Endodermal cell (in vitro differentiated cells): Measurements from ENCODE around the gene PEX1. TPM values are rescaled to one million over a fixed set of nuclear protein-coding genes. Genes with fewer than 3 reads are reported as not detected.
"Not testable (repeated sequence)": the region's sequence is repeated elsewhere in the genome, so short reads cannot be mapped to it uniquely, and the experiment has no call there.

Source experiments
- DNase-seq: peaks from one replicate; pipeline ENCODE4 v3.0.0-alpha.2; 2017
- H3K27ac ChIP-seq: 2 replicates; pipeline ENCODE4 v1.5.1; 2013; ENCODE audit warnings: mild to moderate bottlenecking, low read depth, low read length, moderate library complexity
- H3K27me3 ChIP-seq: 2 replicates; pipeline ENCODE4 v1.6.1; 2013; ENCODE audit warnings: mild to moderate bottlenecking, low read length, moderate library complexity; ENCODE audit not compliant: insufficient read depth, control insufficient read depth, poor library complexity, severe bottlenecking
- H3K36me3 ChIP-seq: 2 replicates; pipeline ENCODE4 v1.7.0; 2013; ENCODE audit warnings: mild to moderate bottlenecking, low read length, moderate library complexity; ENCODE audit not compliant: control insufficient read depth, insufficient read depth
- H3K4me1 ChIP-seq: one replicate; pipeline ENCODE4 v1.7.0; 2013; ENCODE audit warnings: low read length; ENCODE audit not compliant: control insufficient read depth, insufficient read depth
- H3K4me3 ChIP-seq: 2 replicates; pipeline ENCODE4 v1.5.1; 2013; ENCODE audit warnings: mild to moderate bottlenecking, low read length, moderate library complexity
- H3K9ac ChIP-seq: 2 replicates; pipeline ENCODE4 v1.6.1; 2013; ENCODE audit warnings: mild to moderate bottlenecking, low read length, moderate library complexity; ENCODE audit not compliant: poor library complexity, severe bottlenecking; ENCODE audit errors: extremely low read depth
- H3K9me3 ChIP-seq: 2 replicates; pipeline ENCODE4 v1.6.1; 2013; ENCODE audit warnings: mild to moderate bottlenecking, low read length, moderate library complexity; ENCODE audit not compliant: control insufficient read depth
- H3K27ac Mint-ChIP-seq: 2 replicates; pipeline ENCODE4 v1.8.0; 2020; ENCODE audit warnings: mixed read lengths
- H3K27me3 Mint-ChIP-seq: 2 replicates; pipeline ENCODE4 v1.8.0; 2021; ENCODE audit warnings: mild to moderate bottlenecking, mixed read lengths; ENCODE audit not compliant: insufficient read depth
- H3K36me3 Mint-ChIP-seq: 2 replicates; pipeline ENCODE4 v1.8.0; 2020; ENCODE audit warnings: low read depth, mixed read lengths
- H3K4me1 Mint-ChIP-seq: 2 replicates; pipeline ENCODE4 v1.8.0; 2020; ENCODE audit warnings: mixed read lengths
- H3K4me3 Mint-ChIP-seq: 2 replicates; pipeline ENCODE4 v1.8.0; 2020; ENCODE audit warnings: mild to moderate bottlenecking, moderate library complexity, mixed read lengths
- H3K9me3 Mint-ChIP-seq: 2 replicates; pipeline ENCODE4 v1.8.0; 2020; ENCODE audit warnings: mild to moderate bottlenecking, mixed read lengths
- CTCF ChIP-seq: fragments of 200-600 bp; sonication (generic); conservative IDR thresholded peaks from 2 replicates; pipeline ENCODE4 v1.5.0; 2021; ENCODE audit warnings: antibody characterized with exemption, mild to moderate bottlenecking
- WGBS, 2 experiments: methylation state at CpG; one replicate each; pipeline versions ENCODE4 v1.1.5 to v1.1.7; 2013; ENCODE audit warnings: missing lambda C conversion rate in 2 of 2, mixed read lengths in 1 of 2; ENCODE audit not compliant: insufficient coverage in 1 of 2, insufficient read length in 1 of 2; 5-methylcytosine and 5-hydroxymethylcytosine counted together
- total RNA-seq, 2 donors: library from RNA; stranded (reverse); fragmentation: NEBNext Ultra II Directional in 1 of 2; extraction: Animal tissue kit (Norgen Biotek cat#: 25700) in 1 of 2; gene quantifications; 2 replicates in 1 of 2; 3 replicates in 1 of 2; pipeline ENCODE4 v1.2.1, GENCODE V29; 2021

The PEX1 gene
- total RNA-seq, 2 donors from 2014 or later = 26.1 to 34.0 TPM

GRCh38 chr7:92485974-92486373 lies 42.3 kb downstream of the PEX1 start:
- peaks cover 4% of the 10 kb centered on the region for H3K9me3 ChIP-seq
- Mint-ChIP-seq H3K9me3 (peaks cover 4% of the 10 kb centered on the region), H3K27ac (no peak overlapping the region), H3K4me3 (no peak overlapping the region), H3K27me3 (no peaks in the 10 kb centered on the region), H3K4me1 (peaks cover 2% of the 10 kb centered on the region), H3K36me3 (peaks cover 15% of the 10 kb centered on the region)
- H3K4me3 ChIP-seq = peak overlapping the region; percentile 49
- H3K27me3 ChIP-seq = no peaks in the 10 kb centered on the region
- peaks cover 17% of the 10 kb centered on the region for H3K4me1 ChIP-seq
- H3K27ac ChIP-seq = no peak overlapping the region
- peak overlapping the region; percentile 11 for H3K9ac ChIP-seq
- no peak for DNase-seq
- H3K36me3 ChIP-seq = peaks cover 47% of the 10 kb centered on the region
- no peak for TF ChIP-seq CTCF
- WGBS, 2 experiments = 89 to 96% methylated on average over 1 to 2 of the region's 2 CpGs

DNA sequence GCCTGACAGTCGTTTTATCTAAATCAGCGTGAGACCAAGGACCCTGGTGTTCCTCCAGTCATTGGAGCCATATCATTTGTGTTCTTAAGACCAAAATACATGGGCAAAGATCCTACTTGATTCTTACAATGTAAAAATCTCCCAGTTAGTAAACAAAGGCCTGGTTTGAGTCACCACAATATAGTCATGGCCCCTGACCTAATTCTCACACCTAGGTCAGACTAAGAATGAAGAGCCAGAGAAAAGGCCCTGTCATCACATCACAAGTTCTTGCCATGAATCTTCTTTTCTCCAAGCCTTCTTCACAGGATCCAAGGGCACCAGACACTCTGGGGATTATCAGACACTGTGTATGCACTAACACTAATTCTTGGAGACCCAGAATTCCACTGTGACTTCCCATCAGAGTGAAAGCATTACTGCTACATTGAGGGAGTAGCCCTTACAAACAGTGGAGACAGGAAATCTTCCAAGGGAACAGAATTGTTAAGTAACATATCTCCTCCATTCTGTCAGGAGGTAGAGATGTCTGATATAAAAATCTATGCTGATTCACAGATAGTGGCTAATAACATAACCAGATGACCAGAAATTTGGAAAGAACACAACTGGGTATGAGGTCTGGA lies 42.9 kb downstream of the PEX1 start:
- peak overlapping the region; percentile 49 for H3K27ac Mint-ChIP-seq
- H3K36me3 Mint-ChIP-seq = peaks cover 12% of the 10 kb centered on the region

GRCh38 chr7:92484226-92484625 lies 44.1 kb downstream of the PEX1 start:
- not testable (repeated sequence) for H3K27ac Mint-ChIP-seq, H3K4me1 ChIP-seq

More for the DNA sequence above, 42.9 kb downstream of the PEX1 start:
- Histone ChIP-seq H3K4me1 (peaks cover 14% of the 10 kb centered on the region), H3K36me3 (peaks cover 42% of the 10 kb centered on the region), H3K9me3 (peaks cover 4% of the 10 kb centered on the region), H3K9ac (peak overlapping the region; percentile 11), H3K27me3 (no peaks in the 10 kb centered on the region), H3K4me3 (peak overlapping the region; percentile 49), H3K27ac (no peak overlapping the region)
- H3K4me3 Mint-ChIP-seq = no peak overlapping the region
- no peak for DNase-seq
- WGBS, 2 experiments = 83 to 86% methylated on average over 2 of the region's 2 CpGs
- H3K9me3 Mint-ChIP-seq = peaks cover 4% of the 10 kb centered on the region
- H3K4me1 Mint-ChIP-seq = peaks cover 2% of the 10 kb centered on the region
- no peak for TF ChIP-seq CTCF
- no peaks in the 10 kb centered on the region for H3K27me3 Mint-ChIP-seq

DNA sequence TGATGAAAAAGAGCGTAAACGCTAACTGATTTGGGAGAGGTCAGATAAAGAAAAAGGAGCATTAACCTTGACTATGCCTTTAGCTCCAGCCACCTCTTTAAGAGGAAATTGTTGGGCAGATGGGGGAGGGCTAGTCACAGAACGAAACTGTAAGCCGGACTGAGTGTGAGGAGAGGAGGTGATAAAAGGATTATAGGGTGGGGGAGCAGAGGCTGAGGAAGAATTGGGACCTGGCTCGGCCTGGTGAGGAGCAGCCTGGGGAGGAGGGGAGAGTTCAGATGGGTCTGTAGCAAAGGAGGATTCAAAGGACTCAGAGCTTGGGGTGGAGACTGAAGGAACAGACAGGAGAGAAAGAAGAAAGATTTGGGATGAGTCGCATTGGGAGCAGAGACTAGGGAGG lies 44.7 kb downstream of the PEX1 start:
- not testable (repeated sequence) for H3K4me1 Mint-ChIP-seq, H3K27me3 Mint-ChIP-seq, H3K4me3 Mint-ChIP-seq, H3K27me3 ChIP-seq, H3K27ac Mint-ChIP-seq, H3K9me3 ChIP-seq, H3K9me3 Mint-ChIP-seq, H3K27ac ChIP-seq, H3K4me1 ChIP-seq, H3K9ac ChIP-seq, H3K36me3 Mint-ChIP-seq, DNase-seq
- Histone ChIP-seq H3K4me3 (peak overlapping the region; percentile 66), H3K36me3 (peaks cover 34% of the 10 kb centered on the region)
- 52% methylated on average over 5 of the region's 6 CpGs; no CpG with 5 or more reads in 1 of the 2 experiments for WGBS, 2 experiments

More at GRCh38 chr7:92484226-92484625, 44.1 kb downstream of the PEX1 start:
- H3K4me1 Mint-ChIP-seq, H3K9ac ChIP-seq, H3K9me3 ChIP-seq, H3K27me3 Mint-ChIP-seq, H3K27me3 ChIP-seq, DNase-seq, H3K36me3 Mint-ChIP-seq, H3K4me3 Mint-ChIP-seq, H3K9me3 Mint-ChIP-seq, H3K4me3 ChIP-seq, H3K27ac ChIP-seq: not testable (repeated sequence)
- 95 to 100% methylated on average over 1 to 6 of the region's 6 CpGs for WGBS, 2 experiments
- H3K36me3 ChIP-seq = peaks cover 36% of the 10 kb centered on the region

GRCh38 chr7:92479146-92479545 lies 49.2 kb downstream of the PEX1 start:
- H3K27me3 Mint-ChIP-seq, H3K27ac ChIP-seq, DNase-seq, H3K9ac ChIP-seq, H3K4me3 Mint-ChIP-seq, H3K4me1 ChIP-seq, H3K9me3 ChIP-seq, H3K9me3 Mint-ChIP-seq, H3K4me3 ChIP-seq, H3K27me3 ChIP-seq, H3K36me3 Mint-ChIP-seq, H3K36me3 ChIP-seq: not testable (repeated sequence)
- whole genome bisulfite sequencing, 2 experiments = 89 to 93% methylated on average over 3 to 4 of the region's 4 CpGs
- peak overlapping the region; percentile 57 for H3K27ac Mint-ChIP-seq
- H3K4me1 Mint-ChIP-seq = peaks cover 19% of the 10 kb centered on the region
